Activated gamma-delta T cell treated with anti-CD3 and anti-CD28 coated beads, Interleukin-2, amount 50 U/mL, for 16 hours (primary cell): Measurements from ENCODE around the gene PRKN.

Source experiments
- DNase-seq: peaks from one replicate; pipeline ENCODE4 v3.0.0-alpha.2; 2020; ENCODE audit warnings: low read depth

The PRKN gene

GRCh38 chr6:162118706-162119105 lies 608.9 kb downstream of the PRKN start:
- DNase-seq, result no peak

GRCh38 chr6:162116902-162117525 lies 610.6 kb downstream of the PRKN start:
- no peak for DNase-seq

- no peak for DNase-seq
Observed at GRCh38 chr6:162109480-162110050, 618.0 kb downstream of the PRKN start.

- DNase-seq, result no peak
Observed at GRCh38 chr6:162108041-162108440, 619.5 kb downstream of the PRKN start.

- no peak for DNase-seq
Observed at GRCh38 chr6:162100096-162100495, 627.5 kb downstream of the PRKN start.

GRCh38 chr6:162099685-162100084 lies 627.9 kb downstream of the PRKN start:
- DNase-seq, result no peak

- DNase-seq, result no peak
Observed at GRCh38 chr6:162092816-162093502, 634.6 kb downstream of the PRKN start.

GRCh38 chr6:162090734-162091133 lies 636.8 kb downstream of the PRKN start:
- DNase-seq, result no peak

- DNase-seq, result no peak
Observed at GRCh38 chr6:162088091-162088490, 639.5 kb downstream of the PRKN start.

- DNase-seq, result no peak
Observed at GRCh38 chr6:162085561-162085960, 642.0 kb downstream of the PRKN start.

GRCh38 chr6:162082520-162082919 lies 645.0 kb downstream of the PRKN start:
- DNase-seq, result no peak

- DNase-seq, result no peak
Observed at GRCh38 chr6:162078667-162079066, 648.9 kb downstream of the PRKN start.

GRCh38 chr6:162078126-162078525 lies 649.4 kb downstream of the PRKN start:
- DNase-seq, result no peak

- DNase-seq, result no peak
Observed at GRCh38 chr6:162076816-162077215, 650.8 kb downstream of the PRKN start.

- no peak for DNase-seq
Observed at GRCh38 chr6:162074641-162075275, 652.8 kb downstream of the PRKN start.

- no peak for DNase-seq
Observed at GRCh38 chr6:162070639-162071038, 656.9 kb downstream of the PRKN start.

GRCh38 chr6:162069995-162070394 lies 657.6 kb downstream of the PRKN start:
- DNase-seq, result no peak

GRCh38 chr6:162068340-162068739 lies 659.2 kb downstream of the PRKN start:
- DNase-seq, result no peak

- no peak for DNase-seq
Observed at GRCh38 chr6:162063666-162064065, 663.9 kb downstream of the PRKN start.

GRCh38 chr6:162058281-162058875 lies 669.2 kb downstream of the PRKN start:
- DNase-seq, result no peak

- no peak for DNase-seq
Observed at GRCh38 chr6:162056745-162057144, 670.8 kb downstream of the PRKN start.

- DNase-seq, result no peak
Observed at GRCh38 chr6:162056061-162056460, 671.5 kb downstream of the PRKN start.

GRCh38 chr6:162055365-162055764 lies 672.2 kb downstream of the PRKN start:
- DNase-seq, result no peak
